WTC11 (cell line): Measurements from ENCODE around the gene SAMD8. TPM values are rescaled to one million over a fixed set of nuclear protein-coding genes. Genes with fewer than 3 reads are reported as not detected.

Experiments
- ATAC-seq: fragments of 200-7000 bp; cut with Tn5 transposase; 2 replicates; pipeline ENCODE4 v1.10.0; 2021; ENCODE audit warnings: mild to moderate bottlenecking, moderate library complexity
- CTCF ChIA-PET: fragments of 300-600 bp; sonication (Branson Sonifier 250); formaldehyde crosslinking; loops from one replicate; lab custom pipeline; 2021; ENCODE audit warnings: antibody characterized with exemption; lab: Charles Lee
- POLR2A ChIA-PET: fragments of 350-600 bp; sonication (Branson Sonifier 250); formaldehyde crosslinking; loops from one replicate; lab custom pipeline; 2021; ENCODE audit warnings: antibody characterized with exemption; lab: Charles Lee
- DNase-seq: peaks from one replicate; pipeline ENCODE4 v3.0.0; 2021; ENCODE audit warnings: low spot score
- H3K27ac Mint-ChIP-seq: 2 replicates; pipeline ENCODE4 v1.8.0; 2021; ENCODE audit warnings: mixed read lengths
- H3K27me3 Mint-ChIP-seq: 2 replicates; pipeline ENCODE4 v1.8.0; 2021; ENCODE audit warnings: low read depth, mild to moderate bottlenecking, moderate library complexity, mixed read lengths
- H3K36me3 Mint-ChIP-seq: 2 replicates; pipeline ENCODE4 v1.8.0; 2021; ENCODE audit warnings: mixed read lengths
- H3K4me1 Mint-ChIP-seq: 2 replicates; pipeline ENCODE4 v1.8.0; 2022; ENCODE audit warnings: mixed read lengths
- H3K4me3 Mint-ChIP-seq: 2 replicates; pipeline ENCODE4 v1.8.0; 2021; ENCODE audit warnings: mild to moderate bottlenecking, moderate library complexity, mixed read lengths
- H3K9me3 Mint-ChIP-seq: 2 replicates; pipeline ENCODE4 v1.8.0; 2021; ENCODE audit warnings: mixed read lengths
- CDX4 ChIP-seq: fragments of 250-450 bp; sonication (Bioruptor Pico); IDR thresholded peaks from 2 replicates; pipeline ENCODE4 v1.9.0; 2021; ENCODE audit warnings: moderate library complexity, mild to moderate bottlenecking, inconsistent platforms, borderline replicate concordance
- CREM ChIP-seq: sonication (generic); formaldehyde crosslinking; IDR thresholded peaks from 2 replicates; pipeline ENCODE4 v1.8.1; 2022; ENCODE audit warnings: mild to moderate bottlenecking, missing genetic modification reagents, moderate library complexity
- CTCF ChIP-seq: fragments of 200-600 bp; IDR thresholded peaks from 2 replicates; pipeline ENCODE4 v1.8.0; 2022; ENCODE audit warnings: antibody characterized with exemption
- E2F1 ChIP-seq: sonication (generic); formaldehyde crosslinking; IDR thresholded peaks from 2 replicates; pipeline ENCODE4 v1.8.0; 2022; ENCODE audit warnings: mild to moderate bottlenecking, missing genetic modification reagents
- EMX1 ChIP-seq: fragments of 250-450 bp; sonication (Bioruptor Pico); IDR thresholded peaks from 2 replicates; pipeline ENCODE4 v1.8.0; 2021; ENCODE audit warnings: mild to moderate bottlenecking
- ESRRA ChIP-seq: sonication (generic); formaldehyde crosslinking; IDR thresholded peaks from 2 replicates; pipeline ENCODE4 v1.8.1; 2022; ENCODE audit warnings: mild to moderate bottlenecking, missing genetic modification reagents, borderline replicate concordance
- ETV6 ChIP-seq: sonication (generic); formaldehyde crosslinking; IDR thresholded peaks from 2 replicates; pipeline ENCODE4 v1.8.1; 2022; ENCODE audit warnings: mild to moderate bottlenecking, missing genetic modification reagents
- FOXK1 ChIP-seq: sonication (generic); formaldehyde crosslinking; IDR thresholded peaks from 2 replicates; pipeline ENCODE4 v1.8.0; 2022; ENCODE audit warnings: mild to moderate bottlenecking, moderate library complexity, missing genetic modification reagents
- HMGXB4 ChIP-seq: sonication (generic); formaldehyde crosslinking; IDR thresholded peaks from 2 replicates; pipeline ENCODE4 v1.8.1; 2023; ENCODE audit warnings: mild to moderate bottlenecking, moderate library complexity, missing genetic modification reagents
- JAZF1 ChIP-seq: fragments of 250-450 bp; sonication (Bioruptor Pico); IDR thresholded peaks from 2 replicates; pipeline ENCODE4 v1.9.0; 2021; ENCODE audit warnings: moderate library complexity, mild to moderate bottlenecking, inconsistent platforms
- MLX ChIP-seq: sonication (generic); formaldehyde crosslinking; IDR thresholded peaks from 2 replicates; pipeline ENCODE4 v1.8.1; 2023; ENCODE audit warnings: mild to moderate bottlenecking, missing genetic modification reagents, moderate library complexity
- MXD4 ChIP-seq: fragments of 250-450 bp; sonication (Bioruptor Pico); IDR thresholded peaks from 2 replicates; pipeline ENCODE4 v1.8.0; 2021; ENCODE audit warnings: mild to moderate bottlenecking, moderate library complexity, borderline replicate concordance
- MYBL2 ChIP-seq: sonication (generic); formaldehyde crosslinking; IDR thresholded peaks from 2 replicates; pipeline ENCODE4 v1.8.1; 2023; ENCODE audit warnings: mild to moderate bottlenecking, moderate library complexity, missing genetic modification reagents
- NFATC4 ChIP-seq: fragments of 250-450 bp; sonication (Bioruptor Pico); IDR thresholded peaks from 2 replicates; pipeline ENCODE4 v1.9.0; 2021; ENCODE audit warnings: mild to moderate bottlenecking
- RORB ChIP-seq: fragments of 250-450 bp; sonication (Bioruptor Pico); IDR thresholded peaks from 2 replicates; pipeline ENCODE4 v1.9.0; 2021; ENCODE audit warnings: mild to moderate bottlenecking
- ZNF121 ChIP-seq: sonication (generic); formaldehyde crosslinking; IDR thresholded peaks from 2 replicates; pipeline ENCODE4 v1.8.0; 2023; ENCODE audit warnings: missing genetic modification reagents
- ZNF317 ChIP-seq: sonication (generic); formaldehyde crosslinking; IDR thresholded peaks from 2 replicates; pipeline ENCODE4 v1.8.1; 2023; ENCODE audit warnings: low read depth, mild to moderate bottlenecking, moderate library complexity, missing genetic modification reagents, borderline replicate concordance
- ZSCAN18 ChIP-seq: fragments of 250-450 bp; sonication (Bioruptor Pico); IDR thresholded peaks from 2 replicates; pipeline ENCODE4 v2.1.2; 2022; ENCODE audit warnings: mild to moderate bottlenecking, moderate library complexity
- total RNA-seq: library from RNA; stranded (reverse); gene quantifications from 3 replicates; pipeline ENCODE4 v1.2.3, GENCODE V29; 2021

Gene SAMD8
- total RNA-seq, 1 experiment from 2014 or later: 23.0 TPM

GRCh38 chr10:75136346-75136745, 24.9 kb downstream of the SAMD8 start:
- CTCF ChIA-PET: interaction anchor here (0.7 to 1.3 kb wide), 2 partner anchors 27 to 97 kb away, joined by 3 to 4 read pairs; a partner anchor contains a TSS
- peaks cover 3% of the 10 kb centered on the region; the same call in 1 of the 2 replicates for H3K36me3 Mint-ChIP-seq
- no peak for ATAC-seq

GRCh38 chr10:75137533-75138438, 26.3 kb downstream of the SAMD8 start:
- ChIA-PET POLR2A (no interaction called here), CTCF (interaction anchor here (0.7 to 1.3 kb wide), 2 partner anchors 96 to 544 kb away, joined by 3 read pairs; no protein-coding TSS in a partner anchor)
- no peak for TF ChIP-seq HMGXB4 (CRISPR knock-in tag)
- ATAC-seq (no peak), DNase-seq (no peak)
- Mint-ChIP-seq H3K27ac (peak overlapping the region; percentile 66), H3K9me3 (peaks cover 6% of the 10 kb centered on the region; the same call in 1 of the 2 replicates), H3K4me1 (peaks cover 26% of the 10 kb centered on the region), H3K36me3 (peaks cover 3% of the 10 kb centered on the region; the same call in 1 of the 2 replicates), H3K4me3 (no peak overlapping the region), H3K27me3 (no peaks in the 10 kb centered on the region)

More at GRCh38 chr10:75136346-75136745, 24.9 kb downstream of the SAMD8 start:
- POLR2A ChIA-PET: no interaction called here
- peaks cover 22% of the 10 kb centered on the region for H3K4me1 Mint-ChIP-seq
- H3K27ac Mint-ChIP-seq: no peak overlapping the region; the same call in 1 of the 2 replicates
- no peak overlapping the region for H3K4me3 Mint-ChIP-seq
- TF ChIP-seq MLX (no peak), MYBL2 (no peak), JAZF1 (CRISPR knock-in tag) (no peak)
- no peaks in the 10 kb centered on the region for H3K27me3 Mint-ChIP-seq
- peaks cover 6% of the 10 kb centered on the region; the same call in 1 of the 2 replicates for H3K9me3 Mint-ChIP-seq
- DNase-seq: no peak

- DNase-seq (no peak), ATAC-seq (no peak)
- POLR2A ChIA-PET: no interaction called here
- Mint-ChIP-seq H3K36me3 (no peaks in the 10 kb centered on the region), H3K4me1 (peaks cover 26% of the 10 kb centered on the region), H3K9me3 (no peaks in the 10 kb centered on the region), H3K4me3 (no peak overlapping the region), H3K27ac (peak overlapping the region; percentile 73; the same call in 1 of the 2 replicates), H3K27me3 (no peaks in the 10 kb centered on the region)
- CTCF ChIA-PET: interaction anchor here (0.7 to 1.1 kb wide), 2 partner anchors 48 to 95 kb away, joined by 3 read pairs; partner anchors contain the start of gene COMTD1
- TF ChIP-seq ZNF317 (no peak), CTCF (no peak), ESRRA (CRISPR knock-in tag) (no peak), ZNF121 (CRISPR knock-in tag) (no peak), FOXK1 (CRISPR knock-in tag) (no peak), EMX1 (CRISPR knock-in tag) (no peak), E2F1 (CRISPR knock-in tag) (no peak), RORB (CRISPR knock-in tag) (no peak), CREM (CRISPR knock-in tag) (no peak), NFATC4 (CRISPR knock-in tag) (no peak), MXD4 (CRISPR knock-in tag) (no peak), HMGXB4 (CRISPR knock-in tag) (no peak), ZSCAN18 (CRISPR knock-in tag) (no peak), CDX4 (CRISPR knock-in tag) (no peak), ETV6 (CRISPR knock-in tag) (no peak)
These were observed 28.8 kb downstream of the SAMD8 start for GRCh38 chr10:75140246-75140645.
